ENCODE results near the gene CHRDL1.

The CHRDL1 gene

GRCh38 chrX:110750526-110751189 is 45.0 kb downstream of the CHRDL1 start:
- Mint-ChIP-seq H3K4me1 (peaks cover 41% of the 10 kb centered on the region), H3K9me3 (no peaks in the 10 kb centered on the region), H3K36me3 (ENCODE audit: low read depth) (no peaks in the 10 kb centered on the region), H3K27ac (no peak overlapping the region), H3K4me3 (no peak overlapping the region), H3K27me3 (ENCODE audit: low read depth, poor library complexity) (no peaks in the 10 kb centered on the region)
- no peak for DNase-seq
- no peak for TF ChIP-seq CTCF (IDR thresholded peaks at IDR 0.05)

GRCh38 chrX:110748256-110748806 is 47.3 kb downstream of the CHRDL1 start:
- no peaks in the 10 kb centered on the region for H3K36me3 Mint-ChIP-seq (ENCODE audit: low read depth)
- no peak for DNase-seq
- no peak overlapping the region for H3K4me3 Mint-ChIP-seq
- peak overlapping the region; percentile 1 for H3K27ac Mint-ChIP-seq
- peaks cover 62% of the 10 kb centered on the region for H3K4me1 Mint-ChIP-seq
- no peaks in the 10 kb centered on the region for H3K9me3 Mint-ChIP-seq
- no peak for TF ChIP-seq CTCF (IDR thresholded peaks at IDR 0.05)
- H3K27me3 Mint-ChIP-seq (ENCODE audit: low read depth, poor library complexity) = peaks cover 2% of the 10 kb centered on the region

GRCh38 chrX:110746014-110746413 is 49.6 kb downstream of the CHRDL1 start:
- H3K4me3 Mint-ChIP-seq = no peak overlapping the region
- DNase-seq = no peak

GRCh38 chrX:110745288-110745687 is 50.3 kb downstream of the CHRDL1 start:
- Mint-ChIP-seq H3K4me3 (no peak overlapping the region), H3K27ac (peak overlapping the region; percentile 56), H3K4me1 (peaks cover 58% of the 10 kb centered on the region), H3K36me3 (ENCODE audit: low read depth) (no peaks in the 10 kb centered on the region), H3K27me3 (ENCODE audit: low read depth, poor library complexity) (peaks cover 2% of the 10 kb centered on the region), H3K9me3 (no peaks in the 10 kb centered on the region)
- TF ChIP-seq CTCF (IDR thresholded peaks at IDR 0.05) = no peak
- peak; percentile 26 for DNase-seq

More at GRCh38 chrX:110746014-110746413, 49.6 kb downstream of the CHRDL1 start:
- no peak for TF ChIP-seq CTCF (IDR thresholded peaks at IDR 0.05)
- Mint-ChIP-seq H3K4me1 (peaks cover 65% of the 10 kb centered on the region), H3K9me3 (no peaks in the 10 kb centered on the region), H3K27ac (peak overlapping the region; percentile 26), H3K27me3 (ENCODE audit: low read depth, poor library complexity) (peaks cover 2% of the 10 kb centered on the region), H3K36me3 (ENCODE audit: low read depth) (no peaks in the 10 kb centered on the region)

- no peak for DNase-seq
- Mint-ChIP-seq H3K27ac (no peak overlapping the region), H3K27me3 (ENCODE audit: low read depth, poor library complexity) (peaks cover 2% of the 10 kb centered on the region), H3K9me3 (no peaks in the 10 kb centered on the region), H3K4me3 (no peak overlapping the region), H3K36me3 (ENCODE audit: low read depth) (no peaks in the 10 kb centered on the region), H3K4me1 (peaks cover 48% of the 10 kb centered on the region)
- TF ChIP-seq CTCF (IDR thresholded peaks at IDR 0.05) = no peak
Observed at GRCh38 chrX:110743679-110744340, 51.8 kb downstream of the CHRDL1 start.
